Calu3 (cell line): ENCODE measurements around the gene SLC2A10. TPM values are rescaled to one million over a fixed set of nuclear protein-coding genes. Genes with fewer than 3 reads are reported as not detected.

ENCODE experiments used
- BruUV-seq: library from RNA; stranded (reverse); fragments of 400-500 nt; replicated peaks from 2 replicates; lab custom pipeline; 2021; lab: Mats Ljungman, UMichigan
- CTCF ChIA-PET: fragments of 300-600 bp; sonication (Branson Sonifier 250); formaldehyde crosslinking; loops from one replicate; lab custom pipeline; 2022; ENCODE audit warnings: antibody characterized with exemption; lab: Charles Lee
- DNase-seq: peaks from one replicate; pipeline ENCODE4 v3.0.0; 2022
- H3K27ac Mint-ChIP-seq: one replicate; pipeline ENCODE4 v1.8.0; 2022; ENCODE audit warnings: mixed read lengths; ENCODE audit not compliant: unreplicated experiment
- H3K27me3 Mint-ChIP-seq: one replicate; pipeline ENCODE4 v1.8.0; 2022; ENCODE audit warnings: mixed read lengths; ENCODE audit not compliant: unreplicated experiment
- H3K36me3 Mint-ChIP-seq: one replicate; pipeline ENCODE4 v1.8.0; 2022; ENCODE audit warnings: mild to moderate bottlenecking, moderate library complexity, mixed read lengths; ENCODE audit not compliant: insufficient read depth, unreplicated experiment
- H3K4me1 Mint-ChIP-seq: one replicate; pipeline ENCODE4 v1.8.0; 2022; ENCODE audit warnings: mild to moderate bottlenecking, low read depth, mixed read lengths; ENCODE audit not compliant: unreplicated experiment
- H3K4me3 Mint-ChIP-seq: one replicate; pipeline ENCODE4 v1.8.0; 2022; ENCODE audit warnings: mild to moderate bottlenecking, low read depth, moderate library complexity, mixed read lengths; ENCODE audit not compliant: unreplicated experiment
- H3K9me3 Mint-ChIP-seq: one replicate; pipeline ENCODE4 v1.8.0; 2022; ENCODE audit warnings: low read depth, mixed read lengths; ENCODE audit not compliant: unreplicated experiment
- intact Hi-C: fragments of 100-400 bp; cut with micrococcal nuclease; formaldehyde crosslinking; loops from one replicate; pipeline ENCODE4 v1.10.0; 2022; ENCODE audit not compliant: unreplicated experiment
- total RNA-seq: library from RNA; stranded (reverse); gene quantifications from 2 replicates; pipeline ENCODE4 v1.2.3, GENCODE V29; 2022
- TF ChIP-seq, protein P1 (sequence below): fragments of 200-600 bp; IDR thresholded peaks from one replicate; pipeline ENCODE4 v1.8.0; 2022; ENCODE audit warnings: antibody characterized with exemption; ENCODE audit not compliant: unreplicated experiment

SLC2A10 gene
- total RNA-seq, 1 experiment from 2014 or later, result 24.9 TPM

DNA sequence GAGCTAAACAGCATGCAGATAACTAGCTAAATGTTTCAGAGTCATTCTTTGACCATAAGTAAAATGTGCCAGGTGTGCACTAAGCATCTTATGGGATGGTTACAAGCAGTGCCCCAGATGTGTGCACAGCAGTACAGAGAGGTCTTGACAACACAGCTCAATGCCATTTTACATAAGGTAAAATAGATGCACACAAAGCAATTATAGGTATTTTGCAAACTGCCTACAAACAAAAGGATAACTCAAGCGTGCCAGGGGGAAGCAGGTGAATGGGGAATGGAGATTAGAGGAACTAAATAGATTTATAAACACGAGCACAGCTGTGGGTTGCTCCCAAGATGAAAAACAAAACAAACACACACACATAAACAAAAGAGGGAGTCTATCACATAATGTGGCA is 64.8 kb downstream of the SLC2A10 start:
- Mint-ChIP-seq H3K4me1 (peaks cover 19% of the 10 kb centered on the region), H3K36me3 (no peaks in the 10 kb centered on the region), H3K27me3 (peaks cover 68% of the 10 kb centered on the region), H3K27ac (no peak overlapping the region), H3K9me3 (peaks cover 3% of the 10 kb centered on the region), H3K4me3 (no peak overlapping the region)
- intact Hi-C loops, result no loop called here
- no TSS peak for BruUV-seq
- TF ChIP-seq, protein P1, sequence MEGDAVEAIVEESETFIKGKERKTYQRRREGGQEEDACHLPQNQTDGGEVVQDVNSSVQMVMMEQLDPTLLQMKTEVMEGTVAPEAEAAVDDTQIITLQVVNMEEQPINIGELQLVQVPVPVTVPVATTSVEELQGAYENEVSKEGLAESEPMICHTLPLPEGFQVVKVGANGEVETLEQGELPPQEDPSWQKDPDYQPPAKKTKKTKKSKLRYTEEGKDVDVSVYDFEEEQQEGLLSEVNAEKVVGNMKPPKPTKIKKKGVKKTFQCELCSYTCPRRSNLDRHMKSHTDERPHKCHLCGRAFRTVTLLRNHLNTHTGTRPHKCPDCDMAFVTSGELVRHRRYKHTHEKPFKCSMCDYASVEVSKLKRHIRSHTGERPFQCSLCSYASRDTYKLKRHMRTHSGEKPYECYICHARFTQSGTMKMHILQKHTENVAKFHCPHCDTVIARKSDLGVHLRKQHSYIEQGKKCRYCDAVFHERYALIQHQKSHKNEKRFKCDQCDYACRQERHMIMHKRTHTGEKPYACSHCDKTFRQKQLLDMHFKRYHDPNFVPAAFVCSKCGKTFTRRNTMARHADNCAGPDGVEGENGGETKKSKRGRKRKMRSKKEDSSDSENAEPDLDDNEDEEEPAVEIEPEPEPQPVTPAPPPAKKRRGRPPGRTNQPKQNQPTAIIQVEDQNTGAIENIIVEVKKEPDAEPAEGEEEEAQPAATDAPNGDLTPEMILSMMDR, result no peak
- CTCF ChIA-PET, result interaction anchor here (0.7 kb wide), 1 partner anchor 1233 kb away, joined by 3 read pairs; no protein-coding TSS in a partner anchor
- no peak for DNase-seq

DNA sequence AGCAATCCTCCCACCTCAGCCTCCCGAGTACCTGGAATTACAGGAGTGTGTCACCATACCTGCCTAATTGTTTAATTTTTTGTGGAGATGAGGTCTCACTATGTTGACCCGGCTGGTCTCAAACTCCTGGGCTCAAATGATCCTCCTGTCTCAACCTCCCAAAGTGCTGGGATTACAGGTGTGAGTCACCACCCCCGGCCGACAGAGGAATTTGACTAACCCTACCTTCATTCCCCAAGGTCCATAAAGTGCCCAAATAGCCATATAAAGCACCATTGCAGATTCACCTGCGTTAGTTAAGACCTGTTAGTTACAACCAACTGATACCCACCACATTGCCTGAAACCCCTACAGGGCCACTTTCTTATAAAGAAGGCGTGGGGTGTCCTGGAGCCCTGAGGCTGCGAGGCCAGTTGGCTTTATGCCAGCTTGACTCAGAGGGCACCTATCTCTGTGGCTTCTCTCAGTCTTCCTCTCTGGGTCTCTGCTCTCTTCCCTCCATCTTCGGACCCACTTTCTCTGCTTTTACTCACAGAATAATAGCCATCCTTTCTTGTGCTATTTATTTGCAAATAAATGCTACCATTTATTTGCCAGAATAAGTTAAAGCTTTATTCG is 65.6 kb downstream of the SLC2A10 start:
- peaks cover 66% of the 10 kb centered on the region for H3K27me3 Mint-ChIP-seq
- intact Hi-C loops, result no loop called here
- H3K36me3 Mint-ChIP-seq, result no peaks in the 10 kb centered on the region
- no peak for DNase-seq
- H3K4me1 Mint-ChIP-seq, result peaks cover 19% of the 10 kb centered on the region
- TF ChIP-seq, protein P1, result no peak
- no TSS peak for BruUV-seq
- H3K9me3 Mint-ChIP-seq, result peaks cover 3% of the 10 kb centered on the region
- H3K4me3 Mint-ChIP-seq, result no peak overlapping the region
- no peak overlapping the region for H3K27ac Mint-ChIP-seq
- CTCF ChIA-PET, result interaction anchor here (0.7 kb wide), 1 partner anchor 1232 kb away, joined by 3 read pairs; no protein-coding TSS in a partner anchor

- Mint-ChIP-seq H3K36me3 (no peaks in the 10 kb centered on the region), H3K4me3 (no peak overlapping the region), H3K9me3 (peaks cover 3% of the 10 kb centered on the region), H3K27ac (no peak overlapping the region), H3K27me3 (peaks cover 58% of the 10 kb centered on the region), H3K4me1 (peaks cover 11% of the 10 kb centered on the region)
- BruUV-seq, result no TSS peak
- DNase-seq, result no peak
- CTCF ChIA-PET, result no interaction called here
- intact Hi-C loops, result no loop called here
- TF ChIP-seq, protein P1, result no peak
Observed at GRCh38 chr20:46775806-46776205, 66.4 kb downstream of the SLC2A10 start.

- no peak overlapping the region for H3K4me3 Mint-ChIP-seq
- CTCF ChIA-PET, result no interaction called here
- H3K4me1 Mint-ChIP-seq, result peaks cover 8% of the 10 kb centered on the region
- TF ChIP-seq, protein P1, result no peak
- peaks cover 44% of the 10 kb centered on the region for H3K27me3 Mint-ChIP-seq
- H3K36me3 Mint-ChIP-seq, result no peaks in the 10 kb centered on the region
- intact Hi-C loops, result no loop called here
- no peak overlapping the region for H3K27ac Mint-ChIP-seq
- peaks cover 3% of the 10 kb centered on the region for H3K9me3 Mint-ChIP-seq
- no TSS peak for BruUV-seq
- no peak for DNase-seq
Observed at GRCh38 chr20:46777331-46777730, 67.9 kb downstream of the SLC2A10 start.
